ENCODE data around the gene MRGPRF. TPM values are rescaled to one million over a fixed set of nuclear protein-coding genes. Genes with fewer than 3 reads are reported as not detected.
A peak's percentile ranks its signal among the peaks of the same experiment; 100 is the strongest.

Gene MRGPRF, protein sequence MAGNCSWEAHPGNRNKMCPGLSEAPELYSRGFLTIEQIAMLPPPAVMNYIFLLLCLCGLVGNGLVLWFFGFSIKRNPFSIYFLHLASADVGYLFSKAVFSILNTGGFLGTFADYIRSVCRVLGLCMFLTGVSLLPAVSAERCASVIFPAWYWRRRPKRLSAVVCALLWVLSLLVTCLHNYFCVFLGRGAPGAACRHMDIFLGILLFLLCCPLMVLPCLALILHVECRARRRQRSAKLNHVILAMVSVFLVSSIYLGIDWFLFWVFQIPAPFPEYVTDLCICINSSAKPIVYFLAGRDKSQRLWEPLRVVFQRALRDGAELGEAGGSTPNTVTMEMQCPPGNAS
- total RNA-seq (10 to 100 TPM in 1 of 2 donors, 1 to 10 TPM in 1; 10.0 to 12.2 TPM), polyA plus RNA-seq (ENCODE audit: insufficient read depth, low read depth, low replicate concordance) (21.1 TPM)
- long read RNA-seq, donor 1, partial matches to known transcripts = 0 of 5 reads
- long read RNA-seq, donor 1, other reads (novel, unspliced or antisense) = 0 of 5 reads
- long read RNA-seq, donor 2, partial matches to known transcripts = 0 of 3 reads
- long read RNA-seq, donor 2, other reads (novel, unspliced or antisense) = 0 of 3 reads

DNA sequence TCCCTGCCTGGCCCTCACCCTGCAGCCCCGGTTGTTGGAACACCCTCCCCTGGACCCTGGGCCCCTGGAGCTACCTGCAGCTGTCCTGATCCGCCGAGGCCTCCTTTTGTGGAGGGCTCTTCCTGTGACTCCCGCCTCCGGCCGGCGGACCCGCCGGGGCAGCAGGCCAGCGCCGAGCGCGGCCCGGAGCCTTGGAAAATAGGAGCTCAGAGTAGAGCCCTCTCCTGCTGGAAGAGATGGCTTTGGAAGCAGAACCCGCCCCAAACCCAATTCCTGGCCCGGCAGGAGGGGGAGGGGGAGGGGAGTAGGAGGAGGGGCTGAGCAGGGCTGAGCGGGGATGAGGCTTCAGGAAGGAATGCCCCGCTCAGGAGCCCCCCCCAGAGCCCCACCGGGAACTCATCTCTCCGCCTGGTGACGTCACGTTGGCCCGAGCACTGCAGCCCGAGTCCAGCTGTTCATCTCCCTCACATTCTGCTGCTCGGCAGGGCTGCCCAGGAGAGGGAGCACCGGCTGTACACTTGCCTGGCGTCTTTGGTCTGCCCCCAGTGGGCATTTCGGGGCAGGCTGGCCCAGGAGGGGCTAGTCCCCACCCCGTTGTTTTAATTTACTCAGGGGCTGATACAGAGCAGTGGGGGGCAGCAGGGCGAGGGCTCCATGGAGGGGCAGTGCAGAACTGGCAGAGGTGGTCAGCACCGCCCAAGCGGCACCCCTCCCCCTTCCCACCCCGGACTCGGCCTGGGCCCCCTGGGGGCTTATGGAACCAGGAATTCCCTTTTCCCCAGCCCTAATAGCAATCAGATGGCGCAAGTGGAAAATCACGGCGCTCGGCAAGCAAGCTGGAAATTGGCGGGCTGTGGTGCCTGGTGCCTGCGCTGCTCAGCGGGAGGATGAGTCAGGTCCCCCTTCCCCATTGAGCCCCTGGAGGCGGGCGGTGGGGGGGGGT is at the start of gene MRGPRF:
MRGPRF (minus strand) TSS at position 238 of the 943 bp plus-strand sequence. CDS start 3,345 bp downstream, outside the sequence.
- peak within 1 kb of the TSS; percentile 54 to 56 for H3K4me3 ChIP-seq
- intact Hi-C loops (cut with DNase I; ENCODE audit: low total_unique reads) = no loop called here
- no peaks in the 10 kb centered on the region for H3K27me3 ChIP-seq
- peak within 1 kb of the TSS; percentile 88 to 94 for H3K27ac ChIP-seq
- DNase-seq = peak; percentile 88
- 19 to 31% methylated on average over 23 to 42 of the region's 43 CpGs for WGBS, 2 donors
- peaks cover 34% of the 10 kb centered on the region for H3K4me1 ChIP-seq
- no peaks in the 10 kb centered on the region for H3K9me3 ChIP-seq
- TF ChIP-seq, protein P1, sequence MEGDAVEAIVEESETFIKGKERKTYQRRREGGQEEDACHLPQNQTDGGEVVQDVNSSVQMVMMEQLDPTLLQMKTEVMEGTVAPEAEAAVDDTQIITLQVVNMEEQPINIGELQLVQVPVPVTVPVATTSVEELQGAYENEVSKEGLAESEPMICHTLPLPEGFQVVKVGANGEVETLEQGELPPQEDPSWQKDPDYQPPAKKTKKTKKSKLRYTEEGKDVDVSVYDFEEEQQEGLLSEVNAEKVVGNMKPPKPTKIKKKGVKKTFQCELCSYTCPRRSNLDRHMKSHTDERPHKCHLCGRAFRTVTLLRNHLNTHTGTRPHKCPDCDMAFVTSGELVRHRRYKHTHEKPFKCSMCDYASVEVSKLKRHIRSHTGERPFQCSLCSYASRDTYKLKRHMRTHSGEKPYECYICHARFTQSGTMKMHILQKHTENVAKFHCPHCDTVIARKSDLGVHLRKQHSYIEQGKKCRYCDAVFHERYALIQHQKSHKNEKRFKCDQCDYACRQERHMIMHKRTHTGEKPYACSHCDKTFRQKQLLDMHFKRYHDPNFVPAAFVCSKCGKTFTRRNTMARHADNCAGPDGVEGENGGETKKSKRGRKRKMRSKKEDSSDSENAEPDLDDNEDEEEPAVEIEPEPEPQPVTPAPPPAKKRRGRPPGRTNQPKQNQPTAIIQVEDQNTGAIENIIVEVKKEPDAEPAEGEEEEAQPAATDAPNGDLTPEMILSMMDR (IDR thresholded peaks at IDR 0.05) = peak in 1 of 3 experiments; percentile 43
- TF ChIP-seq POLR2A (IDR thresholded peaks at IDR 0.05) = no peak
- no peaks in the 10 kb centered on the region for H3K36me3 ChIP-seq (ENCODE audit: low read depth, missing control alignments)

DNA sequence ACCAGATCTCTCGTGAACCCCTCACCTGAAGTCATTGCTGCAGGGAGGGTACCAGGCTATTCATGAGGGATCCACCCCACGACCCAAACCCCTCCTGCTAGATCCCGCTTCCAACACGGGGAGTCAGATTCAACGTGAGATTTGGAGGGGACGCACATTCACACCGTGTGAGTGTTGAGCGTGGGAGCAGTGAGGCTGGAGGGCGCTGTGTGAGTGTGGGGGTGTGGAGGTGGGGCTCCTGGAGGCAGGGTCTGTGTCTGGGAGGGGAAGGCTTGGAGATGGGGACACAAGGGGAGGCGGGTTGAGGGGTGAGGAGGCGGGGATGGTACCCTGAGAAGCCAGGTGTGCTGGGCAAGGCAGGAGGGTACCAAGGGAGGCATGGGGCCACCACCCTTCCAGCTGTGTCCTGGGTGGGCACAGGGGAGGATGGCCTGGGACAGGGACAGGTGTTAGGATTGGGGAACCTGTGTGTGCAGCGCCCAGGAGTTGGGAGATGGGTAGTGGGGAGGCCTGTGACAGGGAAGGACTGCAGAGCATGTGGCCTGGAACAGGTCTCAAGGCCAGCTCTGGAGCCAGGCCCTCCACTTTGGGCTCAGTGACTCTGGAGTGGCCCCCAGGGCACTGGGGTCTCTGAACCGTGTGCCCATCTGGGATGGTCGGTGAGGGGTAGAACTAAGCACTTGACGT is 49.3 kb upstream of the MRGPRF start:
- Histone ChIP-seq H3K36me3 (ENCODE audit: low read depth, missing control alignments) (no peaks in the 10 kb centered on the region), H3K4me3 (no peak overlapping the region), H3K27ac (no peak overlapping the region), H3K9me3 (no peaks in the 10 kb centered on the region), H3K4me1 (peaks cover 12% of the 10 kb centered on the region), H3K27me3 (no peaks in the 10 kb centered on the region)
- intact Hi-C loops (cut with DNase I; ENCODE audit: low total_unique reads) = no loop called here
- DNase-seq = no peak
- WGBS, 2 donors = 92 to 93% methylated on average over 15 of the region's 15 CpGs
- no peak for TF ChIP-seq POLR2A (IDR thresholded peaks at IDR 0.05)
- TF ChIP-seq, protein P1 (IDR thresholded peaks at IDR 0.05) = no peak

DNA sequence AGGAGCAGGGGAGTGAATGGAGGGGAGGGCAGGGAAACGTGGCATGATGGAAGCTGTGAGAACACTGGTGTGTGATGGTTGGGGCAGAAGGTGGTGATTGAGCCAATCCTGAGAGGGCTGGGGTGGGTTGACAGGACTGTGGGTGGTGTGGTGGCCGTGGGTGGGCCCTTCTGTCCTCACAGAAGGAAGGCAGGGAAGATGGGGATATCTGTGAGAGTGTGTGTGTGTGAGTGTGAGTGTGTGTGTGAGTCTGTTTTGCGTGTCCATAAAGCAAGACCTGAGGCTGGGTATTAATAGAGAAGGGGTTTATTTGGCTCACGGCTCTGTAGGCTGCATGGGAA is 48.6 kb upstream of the MRGPRF start:
- intact Hi-C loops (cut with DNase I; ENCODE audit: low total_unique reads) = no loop called here
- 89 to 90% methylated on average over 4 of the region's 4 CpGs for WGBS, 2 donors
- no peak overlapping the region for H3K4me3 ChIP-seq
- H3K36me3 ChIP-seq (ENCODE audit: low read depth, missing control alignments) = no peaks in the 10 kb centered on the region
- H3K27ac ChIP-seq = no peak overlapping the region
- no peak for DNase-seq
- H3K9me3 ChIP-seq = no peaks in the 10 kb centered on the region
- TF ChIP-seq, protein P1 (IDR thresholded peaks at IDR 0.05) = no peak
- no peak for TF ChIP-seq POLR2A (IDR thresholded peaks at IDR 0.05)
- H3K4me1 ChIP-seq = peaks cover 12% of the 10 kb centered on the region
- no peaks in the 10 kb centered on the region for H3K27me3 ChIP-seq

DNA sequence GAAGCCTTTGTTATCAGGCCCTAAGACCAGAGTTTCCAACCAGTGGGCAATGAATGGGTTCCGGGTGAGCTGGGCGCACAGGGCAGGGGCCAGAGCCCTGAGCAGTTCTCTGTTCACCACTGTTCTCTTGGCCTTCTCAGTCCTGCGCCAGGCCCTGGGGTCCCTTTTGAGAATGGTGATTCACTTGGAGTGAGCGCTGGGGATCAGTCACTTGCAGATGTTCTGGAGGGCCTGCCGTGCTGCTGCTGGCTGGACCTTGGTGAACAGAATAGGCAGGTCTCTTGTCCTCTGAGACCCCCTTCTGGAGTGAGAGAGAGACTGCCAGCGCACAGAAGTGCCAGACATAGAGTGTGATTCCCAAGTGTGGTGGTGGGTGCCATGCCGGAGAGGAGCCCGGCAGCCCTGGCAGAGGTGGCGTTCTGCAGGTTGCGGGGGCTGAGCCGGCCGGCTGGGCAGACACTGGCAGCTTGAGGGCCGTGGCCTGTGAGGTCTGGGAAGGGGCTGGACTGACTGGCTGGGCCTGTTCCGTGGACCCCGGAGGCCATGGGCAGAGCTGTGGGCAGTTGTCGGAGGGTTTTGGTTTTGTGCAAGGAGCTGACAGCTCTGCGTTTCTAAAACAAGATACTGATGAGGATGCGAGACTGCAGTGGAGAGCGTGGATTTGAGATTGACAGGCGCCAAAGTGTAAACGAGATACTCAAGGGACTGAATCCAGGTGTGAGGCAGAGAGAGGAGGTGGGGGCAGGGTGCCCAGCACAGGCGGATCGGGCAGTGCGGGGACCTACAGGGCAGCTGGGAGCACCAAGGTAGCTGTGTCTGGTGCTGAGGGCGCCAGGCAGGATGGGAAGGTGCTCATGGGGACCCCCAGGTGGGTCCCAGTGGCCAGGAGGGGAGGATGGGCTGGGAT is 48.0 kb upstream of the MRGPRF start:
- DNase-seq = no peak
- no peaks in the 10 kb centered on the region for H3K27me3 ChIP-seq
- peaks cover 12% of the 10 kb centered on the region for H3K4me1 ChIP-seq
- H3K4me3 ChIP-seq = no peak overlapping the region
- TF ChIP-seq, protein P1 (IDR thresholded peaks at IDR 0.05) = no peak
- TF ChIP-seq POLR2A (IDR thresholded peaks at IDR 0.05) = no peak
- no peak overlapping the region for H3K27ac ChIP-seq
- no peaks in the 10 kb centered on the region for H3K36me3 ChIP-seq (ENCODE audit: low read depth, missing control alignments)
- WGBS, 2 donors = 89 to 92% methylated on average over 23 to 25 of the region's 25 CpGs
- intact Hi-C loops (cut with DNase I; ENCODE audit: low total_unique reads) = no loop called here
- H3K9me3 ChIP-seq = no peaks in the 10 kb centered on the region
